ENCODE results near the gene GLE1.

The GLE1 gene

GRCh38 chr9:128504485-128505413, at the start of gene GLE1:
TSS of gene GLE1 (plus strand) at chr9:128504719. CDS start at chr9:128504806, 87 bp downstream.
- peak; percentile 96 for DNase-seq (ENCODE audit: low read depth, low spot score)

GRCh38 chr9:128454991-128455390, 49.5 kb upstream of the GLE1 start:
- no peak for DNase-seq (ENCODE audit: low read depth, low spot score)

DNA sequence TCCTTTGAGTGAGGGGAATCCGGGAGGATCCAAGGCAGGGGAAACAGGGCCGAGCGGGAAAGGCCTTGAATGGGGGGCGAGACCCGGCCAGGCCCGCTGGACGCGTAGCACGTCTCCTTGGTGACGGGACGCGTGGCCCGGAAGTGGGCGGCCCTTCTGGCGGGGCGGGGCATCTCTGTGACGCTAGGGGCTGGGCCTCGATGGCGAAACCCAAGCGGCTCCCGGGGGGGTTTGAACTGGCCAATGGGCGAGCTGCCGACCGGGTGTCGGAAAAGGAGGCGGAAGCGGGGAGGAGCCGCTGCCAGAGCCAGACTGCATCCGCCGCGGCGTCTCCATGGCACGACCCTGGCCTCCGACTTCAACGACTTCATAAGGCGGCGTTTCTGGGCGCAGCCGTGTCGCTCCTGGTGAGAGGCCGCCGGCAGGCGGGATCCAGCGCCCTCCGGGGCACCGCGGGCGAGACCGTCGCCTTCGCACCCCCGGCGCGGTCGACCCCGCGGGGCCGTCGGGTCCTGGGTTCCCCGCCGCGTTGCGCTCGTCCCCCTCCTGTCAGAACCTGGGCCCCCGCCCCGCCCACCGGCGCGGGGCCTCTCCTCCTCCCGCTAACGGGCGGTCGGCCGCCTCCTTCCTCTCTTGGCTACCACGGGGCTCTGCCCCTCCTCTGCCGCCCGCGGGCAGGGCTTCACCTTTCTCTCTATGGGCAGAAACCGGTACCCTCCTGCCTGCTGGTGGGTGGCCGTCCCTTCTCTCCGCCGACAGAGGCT, 48.5 kb upstream of the GLE1 start, which contains the start of gene ODF2:
Gene ODF2, plus strand, starts transcription at position 158 of the 764 bp plus-strand sequence. Its CDS starts 86 bp downstream, at position 244.
- DNase-seq (ENCODE audit: low read depth, low spot score), result peak; percentile 98

DNA sequence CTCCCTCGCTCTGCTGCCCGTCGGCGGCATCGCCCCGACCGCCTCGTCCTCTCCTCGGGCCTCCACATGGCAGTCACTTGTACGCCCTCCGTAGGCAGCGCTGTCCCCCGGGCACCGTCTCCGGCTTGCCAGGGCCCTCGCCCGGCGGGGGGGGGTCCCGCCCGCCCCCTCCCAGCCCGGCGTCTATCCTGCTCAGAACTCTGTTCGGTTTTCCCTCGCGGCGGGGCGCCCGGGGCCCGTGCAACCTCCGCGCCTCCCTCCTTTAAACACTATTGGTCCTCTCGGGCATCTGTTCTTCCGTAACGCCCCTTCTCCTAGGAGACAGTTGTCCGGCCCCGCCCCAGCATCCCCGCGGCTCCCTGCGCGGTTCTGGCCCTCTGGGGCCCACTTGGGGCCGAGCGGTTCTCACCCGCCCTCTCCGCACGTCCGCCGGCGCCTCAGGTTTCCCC, 47.9 kb upstream of the GLE1 start:
- peak; percentile 47 for DNase-seq (ENCODE audit: low read depth, low spot score)

DNA sequence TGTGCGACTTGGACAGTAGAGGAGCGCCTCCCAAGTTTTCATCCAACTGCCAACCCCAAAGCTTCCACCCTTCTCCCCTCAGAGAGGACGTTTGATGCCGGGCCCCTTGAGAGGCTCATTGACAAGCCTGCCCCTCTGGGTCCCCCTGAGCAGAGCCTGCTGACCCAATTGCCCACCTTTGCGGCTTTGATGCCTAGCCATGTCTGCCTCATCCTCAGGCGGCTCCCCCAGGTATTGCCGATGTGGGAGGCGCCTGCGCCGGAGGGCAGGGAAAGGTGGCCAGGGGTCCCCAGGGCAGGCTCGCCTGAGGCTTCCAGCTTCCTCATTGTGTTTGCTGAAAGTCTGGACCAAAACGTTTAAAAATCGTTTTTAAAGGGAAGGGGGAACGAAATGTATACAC, 47.3 kb upstream of the GLE1 start:
- no peak for DNase-seq (ENCODE audit: low read depth, low spot score)

- DNase-seq (ENCODE audit: low read depth, low spot score), result no peak
These were observed 45.5 kb upstream of the GLE1 start for GRCh38 chr9:128459011-128459410.

DNA sequence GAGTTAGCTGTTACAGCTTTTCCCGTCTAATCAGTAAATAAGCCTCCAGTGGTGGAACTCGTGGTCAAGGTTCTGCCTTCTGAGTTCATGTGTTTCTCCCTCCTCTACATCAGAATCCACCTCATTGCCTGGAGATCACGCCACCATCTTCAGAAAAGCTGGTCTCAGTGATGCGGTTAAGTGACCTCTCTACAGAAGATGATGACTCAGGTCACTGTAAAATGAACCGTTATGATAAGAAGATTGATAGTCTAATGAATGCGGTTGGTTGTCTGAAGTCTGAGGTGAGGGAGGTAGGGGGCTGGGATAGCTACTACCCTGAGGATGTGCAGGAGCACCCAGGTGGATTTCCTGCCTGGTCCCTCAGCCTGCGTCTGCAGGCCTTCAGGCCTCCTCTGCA, 35.4 kb upstream of the GLE1 start:
- no peak for DNase-seq (ENCODE audit: low read depth, low spot score)

DNA sequence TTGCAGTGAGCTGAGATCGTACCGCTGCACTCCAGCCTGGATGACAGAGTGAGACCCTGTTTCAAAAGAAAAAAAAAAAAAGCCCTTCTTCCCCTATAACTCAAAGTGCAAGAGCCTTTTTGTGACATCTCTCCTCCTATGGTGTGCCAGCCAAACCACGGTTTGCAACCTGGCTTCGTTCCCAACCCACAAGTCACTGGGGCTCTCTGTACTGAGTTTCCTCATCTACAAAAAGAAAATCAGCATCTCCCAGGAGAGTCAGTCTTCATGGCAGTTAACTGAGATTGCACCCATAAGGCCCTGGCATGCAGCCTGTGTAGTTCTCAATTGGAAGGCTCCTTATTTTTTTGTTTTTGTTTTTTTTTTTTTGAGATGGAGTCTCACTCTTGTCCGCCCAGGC, 34.0 kb upstream of the GLE1 start:
- DNase-seq (ENCODE audit: low read depth, low spot score), result no peak

GRCh38 chr9:128473104-128473503, 31.4 kb upstream of the GLE1 start:
- no peak for DNase-seq (ENCODE audit: low read depth, low spot score)

DNA sequence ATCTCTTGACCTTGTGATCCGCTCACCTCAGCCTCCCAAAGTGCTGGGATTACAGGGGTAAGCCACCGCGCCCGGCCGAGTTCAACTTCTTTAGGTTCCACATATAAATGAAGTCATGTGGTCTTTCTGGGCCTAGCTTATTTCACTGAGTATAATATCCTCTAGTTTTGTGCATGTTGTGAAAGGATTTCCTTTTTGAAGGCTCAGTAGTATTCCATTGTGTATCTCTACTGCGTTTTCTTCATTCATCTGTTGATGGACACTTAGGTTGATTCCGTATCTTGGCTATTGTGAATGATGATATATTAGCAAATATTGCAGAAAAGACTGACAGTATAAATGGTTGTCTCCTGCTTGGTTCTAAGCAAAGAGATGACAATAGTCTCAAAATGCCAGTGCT, 28.7 kb upstream of the GLE1 start:
- no peak for DNase-seq (ENCODE audit: low read depth, low spot score)

DNA sequence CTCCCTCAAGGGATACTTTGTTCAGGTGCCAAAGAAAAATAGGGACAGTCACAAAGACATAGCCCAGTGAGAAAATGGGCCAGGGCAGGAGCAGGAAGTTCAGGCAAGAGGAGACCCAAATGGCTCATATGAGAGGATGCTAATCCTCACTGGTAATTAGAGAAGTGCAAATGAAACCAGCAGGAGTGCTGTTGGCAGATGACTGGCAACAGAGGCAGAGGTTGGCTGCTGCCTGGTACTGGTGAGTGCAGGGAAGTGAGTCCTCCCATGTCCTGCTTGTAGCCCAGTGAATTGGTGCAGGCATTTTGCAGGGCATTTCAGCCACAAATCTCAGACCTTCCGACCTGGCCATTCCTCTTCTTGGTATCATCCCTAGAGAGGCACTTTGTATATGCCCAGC, 25.3 kb upstream of the GLE1 start:
- no peak for DNase-seq (ENCODE audit: low read depth, low spot score)

- DNase-seq (ENCODE audit: low read depth, low spot score), result no peak
These were observed 23.0 kb upstream of the GLE1 start for GRCh38 chr9:128481561-128481960.

- DNase-seq (ENCODE audit: low read depth, low spot score), result no peak
These were observed 22.3 kb upstream of the GLE1 start for GRCh38 chr9:128482186-128482585.

DNA sequence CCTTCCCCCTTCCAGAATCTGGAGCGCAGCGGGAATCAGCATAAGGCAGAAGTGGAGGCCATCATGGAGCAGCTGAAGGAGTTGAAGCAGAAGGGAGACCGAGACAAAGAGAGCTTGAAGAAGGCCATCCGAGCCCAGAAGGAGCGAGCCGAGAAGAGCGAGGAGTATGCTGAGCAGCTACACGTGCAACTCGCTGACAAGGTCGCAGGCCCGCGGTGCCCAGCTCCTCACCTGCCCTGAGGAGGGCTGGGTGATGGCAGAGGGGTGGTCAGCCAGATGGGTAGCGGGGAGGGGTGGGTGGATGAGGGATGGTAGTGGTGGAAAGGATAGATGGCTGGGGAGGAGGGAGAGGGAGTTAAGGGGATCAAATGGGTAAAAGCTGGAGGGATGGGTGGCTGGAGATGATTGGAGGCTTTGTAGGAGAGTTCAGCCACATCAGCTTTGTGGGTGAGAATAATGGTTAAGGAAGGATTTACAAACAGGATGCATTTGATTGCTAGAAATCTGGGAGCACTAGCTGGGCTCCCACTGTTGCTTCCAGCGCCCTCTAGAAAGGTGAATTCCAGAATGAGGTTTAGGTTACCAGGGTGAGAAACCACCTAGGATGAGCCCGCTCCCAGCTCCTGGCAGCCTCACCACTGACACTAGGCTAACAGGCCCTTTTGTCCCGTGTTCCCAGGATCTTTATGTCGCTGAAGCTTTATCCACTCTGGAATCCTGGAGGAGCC, 19.7 kb upstream of the GLE1 start:
- no peak for DNase-seq (ENCODE audit: low read depth, low spot score)

- DNase-seq (ENCODE audit: low read depth, low spot score), result no peak
These were observed 19.1 kb upstream of the GLE1 start for GRCh38 chr9:128485414-128485855.

GRCh38 chr9:128486201-128486600, 18.3 kb upstream of the GLE1 start:
- DNase-seq (ENCODE audit: low read depth, low spot score), result no peak

DNA sequence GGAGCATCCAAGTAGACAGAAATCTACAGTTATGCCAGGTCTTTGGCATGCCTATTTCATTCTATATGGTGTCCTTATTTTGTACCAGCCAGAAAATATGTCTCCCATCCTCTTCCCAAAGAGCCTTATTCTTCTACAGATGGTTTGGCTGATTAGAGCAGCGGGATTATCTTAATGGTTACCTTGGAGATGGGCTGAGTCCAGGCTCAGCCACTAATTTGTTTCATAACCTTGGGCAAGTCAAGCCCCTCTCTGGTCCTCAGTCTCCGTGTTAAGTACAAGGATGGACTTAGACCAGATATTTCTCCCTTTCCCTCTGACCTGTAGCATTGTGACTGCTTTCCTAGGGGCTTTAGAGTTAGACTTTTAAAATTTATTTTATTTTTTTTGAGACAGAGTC, 11.1 kb upstream of the GLE1 start:
- DNase-seq (ENCODE audit: low read depth, low spot score), result no peak

GRCh38 chr9:128494108-128494745, 10.3 kb upstream of the GLE1 start:
- no peak for DNase-seq (ENCODE audit: low read depth, low spot score)

GRCh38 chr9:128494746-128495129, 9.8 kb upstream of the GLE1 start:
- no peak for DNase-seq (ENCODE audit: low read depth, low spot score)

GRCh38 chr9:128495296-128495695, 9.2 kb upstream of the GLE1 start:
- no peak for DNase-seq (ENCODE audit: low read depth, low spot score)

- no peak for DNase-seq (ENCODE audit: low read depth, low spot score)
These were observed 8.6 kb upstream of the GLE1 start for GRCh38 chr9:128495804-128496417.
